K562 (cell line): Measurements from ENCODE around the gene CDH12. TPM values are rescaled to one million over a fixed set of nuclear protein-coding genes. Genes with fewer than 3 reads are reported as not detected.

Source experiments
- ATAC-seq: fragments of 200-7000 bp; cut with Tn5 transposase; 3 replicates; pipeline ENCODE4 v1.9.1; 2020; ENCODE audit warnings: moderate library complexity
- BruUV-seq: library from RNA; stranded (reverse); fragments of 400-500 nt; replicated peaks from 2 replicates; lab custom pipeline; 2021; lab: Mats Ljungman, UMichigan
- CTCF ChIA-PET: fragments of 300-600 bp; formaldehyde crosslinking; extraction: SDS; loops from one replicate; lab custom pipeline; 2021; ENCODE audit warnings: low intra/inter-chr PET ratio; lab: Yijun Ruan, JAX
- POLR2A ChIA-PET: fragments of 300-600, 350-650 bp; sonication (Branson Sonifier 250); formaldehyde crosslinking; extraction: SDS; loops from one replicate; lab custom pipeline; 2021; ENCODE audit warnings: antibody characterized with exemption, inconsistent platforms; lab: Yijun Ruan, JAX
- DNase-seq, 4 experiments: peaks; one replicate each; pipeline versions ENCODE4 v3.0.0 to v3.0.0-alpha.2; 2011 to 2018; ENCODE audit warnings: low spot score in 3 of 4, mixed read lengths in 3 of 4; ENCODE audit errors: extremely low read depth in 1 of 4
- FAIRE-seq: peaks from 2 replicates; lab custom pipeline; 2011; peaks lifted over from hg19 to GRCh38; lab: Jason Lieb, UNC
- H2AFZ ChIP-seq: 2 replicates; pipeline ENCODE4 v1.6.0; 2011; ENCODE audit warnings: low read depth, low read length, control low read depth, inconsistent platforms
- H3K27ac ChIP-seq: fragments of 200-600 bp; 3 replicates; pipeline ENCODE4 v1.8.0; 2011; ENCODE audit warnings: low read depth, mild to moderate bottlenecking, control low read depth, inconsistent platforms, low read length, moderate library complexity, mixed read lengths; ENCODE audit errors: extremely low read depth
- H3K27me3 ChIP-seq, 2 experiments: fragments of 300-600 bp in 1 of 2; 2 replicates in 1 of 2; 3 replicates in 1 of 2; pipeline versions ENCODE4 v1.6.0 to v1.8.0; 2011; ENCODE audit warnings: inconsistent platforms in 2 of 2, low read length in 2 of 2, mild to moderate bottlenecking in 1 of 2, mixed read lengths in 1 of 2, moderate library complexity in 1 of 2; ENCODE audit not compliant: control insufficient read depth in 2 of 2, insufficient read depth in 2 of 2
- H3K36me3 ChIP-seq: fragments of 300-600 bp; 3 replicates; pipeline ENCODE4 v1.8.0; 2011; ENCODE audit warnings: mild to moderate bottlenecking, low read length, inconsistent platforms; ENCODE audit not compliant: control insufficient read depth, insufficient read depth
- H3K4me1 ChIP-seq, 2 experiments: fragments of 200-600 bp in 1 of 2; replicated peaks in 1 of 2; 2 replicates in 1 of 2; 3 replicates in 1 of 2; pipeline versions ENCODE4 v1.5.1 to v1.8.0; 2011; ENCODE audit warnings: inconsistent platforms in 2 of 2, low read length in 2 of 2, mild to moderate bottlenecking in 1 of 2, mixed read lengths in 1 of 2, moderate library complexity in 1 of 2; ENCODE audit not compliant: control insufficient read depth in 2 of 2, insufficient read depth in 2 of 2
- H3K4me2 ChIP-seq: 2 replicates; pipeline ENCODE4 v1.6.1; 2011; ENCODE audit warnings: low read length, control low read depth, inconsistent platforms, mixed read lengths; ENCODE audit not compliant: insufficient read depth
- H3K4me3 ChIP-seq: fragments of 200-600 bp; sonication (generic), shearing (Covaris generic); 2 replicates; pipeline ENCODE4 v1.5.1; 2016; ENCODE audit warnings: control low read depth, inconsistent platforms
- H3K79me2 ChIP-seq: fragments of 200-600 bp; 3 replicates; pipeline ENCODE4 v1.8.0; 2011; ENCODE audit warnings: low read length, inconsistent platforms; ENCODE audit not compliant: control insufficient read depth, insufficient read depth
- H3K9ac ChIP-seq, 2 experiments: 2 replicates each; pipeline versions ENCODE4 v1.6.0 to v1.6.1; 2011; ENCODE audit warnings: low read depth in 2 of 2, low read length in 2 of 2, control low read depth in 1 of 2, inconsistent platforms in 1 of 2, mild to moderate bottlenecking in 1 of 2, mixed read lengths in 1 of 2; ENCODE audit not compliant: insufficient read depth in 1 of 2
- H3K9me1 ChIP-seq: one replicate; pipeline ENCODE4 v1.6.0; 2011; ENCODE audit warnings: inconsistent platforms, mild to moderate bottlenecking, low read length, moderate library complexity; ENCODE audit not compliant: control insufficient read depth, insufficient read depth
- H3K9me3 ChIP-seq: replicated peaks from 2 replicates; pipeline ENCODE4 v1.5.1; 2011; ENCODE audit warnings: low read depth, low read length, inconsistent platforms; ENCODE audit not compliant: control insufficient read depth, insufficient read depth
- H4K20me1 ChIP-seq: replicated peaks from 2 replicates; pipeline ENCODE4 v1.6.1; 2011; ENCODE audit warnings: low read length, inconsistent platforms, mixed read lengths; ENCODE audit not compliant: control insufficient read depth, insufficient read depth
- AFF4 ChIP-seq: sonication (generic); formaldehyde crosslinking; IDR thresholded peaks from 2 replicates; pipeline ENCODE4 v1.8.0; 2023; ENCODE audit warnings: mild to moderate bottlenecking, missing genetic modification reagents
- BCOR ChIP-seq: fragments of 450-650 bp; IDR thresholded peaks from 2 replicates; pipeline ENCODE4 v1.6.1; 2016
- CBFA2T2 ChIP-seq: fragments of 450-650 bp; conservative IDR thresholded peaks from 2 replicates; pipeline ENCODE4 v1.6.1; 2017; ENCODE audit warnings: mild to moderate bottlenecking
- ID3 ChIP-seq, 2 experiments: fragments of 250-450 bp in 1 of 2; fragments of 450-650 bp in 1 of 2; sonication (Bioruptor Pico) in 1 of 2; IDR thresholded peaks; 2 replicates each; pipeline versions ENCODE4 v1.6.1 to v1.8.0; 2016 to 2021; ENCODE audit warnings: mild to moderate bottlenecking in 2 of 2, moderate library complexity in 2 of 2, missing compliant biosample characterization in 1 of 2, missing genetic modification characterization in 1 of 2
- POLR2AphosphoS2 ChIP-seq: IDR thresholded peaks from 2 replicates; pipeline ENCODE4 v1.6.1; 2012; ENCODE audit warnings: low read length, improper control_type of control experiment
- ZBTB5 ChIP-seq: fragments of 450-650 bp; IDR thresholded peaks from 2 replicates; pipeline ENCODE4 v1.6.1; 2017; ENCODE audit warnings: antibody characterized with exemption
- ZC3H4 ChIP-seq: sonication (generic); formaldehyde crosslinking; IDR thresholded peaks from 2 replicates; pipeline ENCODE4 v1.9.0; 2021; ENCODE audit warnings: missing genetic modification reagents, borderline replicate concordance
- ZHX1 ChIP-seq: fragments of 150-350 bp; conservative IDR thresholded peaks from 2 replicates; pipeline ENCODE4 v1.6.1; 2014; ENCODE audit warnings: low read length
- ZNF41 ChIP-seq: fragments of 250-450 bp; sonication (Bioruptor Pico); conservative IDR thresholded peaks from 2 replicates; pipeline ENCODE4 v1.4.0; 2020; ENCODE audit warnings: mild to moderate bottlenecking
- WGBS: fragments of 100-300 bp; shearing (Covaris generic); methylation state at CpG from one replicate; pipeline ENCODE4 v1.1.6; 2016; ENCODE audit warnings: low coverage, mixed read lengths; ENCODE audit not compliant: insufficient coverage; ENCODE audit errors: missing lambda C conversion rate; 5-methylcytosine and 5-hydroxymethylcytosine counted together
- in situ Hi-C: fragments of 300-500 bp; cut with MboI; formaldehyde crosslinking; loops from 4 replicates; pipeline ENCODE4 v1.15.0; 2018; ENCODE audit warnings: inconsistent platforms, mixed read lengths
- intact Hi-C: fragments of 100-400 bp; cut with micrococcal nuclease; formaldehyde crosslinking; loops from 2 replicates; pipeline ENCODE4 v1.14.2; 2022
- polyA plus RNA-seq, 8 experiments: library from polyadenylated mRNA; depleted of rRNA in 4 of 8; stranded (reverse) in 5 of 8; unstranded in 3 of 8; fragments of >200 nt; fragmentation: Nextera tagmentation in 2 of 8; fragmentation: Illumina TruSeq in 1 of 8; extraction: Ambion mirVana in 2 of 8; extraction: Trizol in 1 of 8; gene quantifications; 2 replicates each; pipeline versions ENCODE4 v1.2.1 to v1.2.3, GENCODE V29; 2011 to 2014; ENCODE audit warnings: inconsistent platforms in 1 of 8, missing spikeins in 1 of 8
- total RNA-seq, 7 experiments: library from RNA; depleted of rRNA in 6 of 7; stranded (reverse); fragments of >200 nt in 6 of 7; fragmentation: Illumina TruSeq in 2 of 7; extraction: Trizol in 2 of 7; gene quantifications; 2 replicates each; pipeline versions ENCODE4 v1.2.1 to v1.2.3, GENCODE V29; 2011 to 2021; ENCODE audit warnings: low replicate concordance in 1 of 7

CDH12 gene
- total and polyA plus RNA-seq, 9 of the 15 experiments (the other 6 are each of a cell fraction or from before 2014, with no cell fraction given), result 0.03 to 1.7 (median 0.37) TPM

- Histone ChIP-seq H3K27me3 (no peaks in the 10 kb centered on the region), H4K20me1 (no peaks in the 10 kb centered on the region), H3K36me3 (no peaks in the 10 kb centered on the region), H3K9ac (no peak overlapping the region), H3K4me1 (no peaks in the 10 kb centered on the region), H3K9me1 (no peaks in the 10 kb centered on the region), H3K9me3 (no peaks in the 10 kb centered on the region), H3K4me2 (no peak overlapping the region), H3K4me3 (no peak overlapping the region), H3K79me2 (no peaks in the 10 kb centered on the region), H3K27ac (no peak overlapping the region), H2AFZ (no peak overlapping the region)
- ChIA-PET CTCF (no interaction called here), POLR2A (no interaction called here)
- BruUV-seq, result no TSS peak
- TF ChIP-seq POLR2AphosphoS2 (no peak), BCOR (no peak), AFF4 (CRISPR knock-in tag) (no peak), CBFA2T2 (no peak), ID3 (CRISPR knock-in tag; IDR thresholded peaks at IDR 0.05) (no peak), ID3 (tag; IDR thresholded peaks at IDR 0.05) (no peak), ZNF41 (CRISPR knock-in tag) (no peak), ZHX1 (no peak), ZC3H4 (CRISPR knock-in tag) (no peak), ZBTB5 (no peak)
- ATAC-seq, result no peak
- 0% methylated on average over 2 of the region's 2 CpGs for WGBS
- intact Hi-C loops, result no loop called here
- in situ Hi-C loops, result no loop called here
- no peak for FAIRE-seq
- DNase-seq, result no peak
Measured at GRCh38 chr5:22033066-22033465, 820.1 kb downstream of the CDH12 start.
